GM21529 (cell line): ENCODE results near the gene MGRN1.

Source experiments
- ATAC-seq: cut with Tn5 transposase; IDR thresholded peaks from one replicate; pipeline ENCODE4 v1.9.1; 2021; ENCODE audit not compliant: unreplicated experiment

MGRN1 gene

GRCh38 chr16:4667203-4667963 is 42.8 kb downstream of the MGRN1 start:
- no peak for ATAC-seq

GRCh38 chr16:4668313-4668960 is 43.8 kb downstream of the MGRN1 start:
- no peak for ATAC-seq

- no peak for ATAC-seq
Observed at GRCh38 chr16:4673387-4674046, 48.9 kb downstream of the MGRN1 start.

GRCh38 chr16:4674926-4675530 is 50.4 kb downstream of the MGRN1 start:
- ATAC-seq, result no peak

GRCh38 chr16:4675864-4676786 is 51.5 kb downstream of the MGRN1 start:
- ATAC-seq, result no peak

GRCh38 chr16:4676831-4677230 is 52.2 kb downstream of the MGRN1 start:
- ATAC-seq, result no peak

- ATAC-seq, result no peak
Observed at GRCh38 chr16:4677390-4677789, 52.8 kb downstream of the MGRN1 start.

- no peak for ATAC-seq
Observed at GRCh38 chr16:4677994-4678393, 53.4 kb downstream of the MGRN1 start.

GRCh38 chr16:4678596-4678995 is 54.0 kb downstream of the MGRN1 start:
- ATAC-seq, result no peak

- no peak for ATAC-seq
Observed at GRCh38 chr16:4679156-4679849, 54.7 kb downstream of the MGRN1 start.

GRCh38 chr16:4679850-4680636 is 55.4 kb downstream of the MGRN1 start:
- ATAC-seq, result no peak

- ATAC-seq, result no peak
Observed at GRCh38 chr16:4680673-4681470, 56.2 kb downstream of the MGRN1 start.

- no peak for ATAC-seq
Observed at GRCh38 chr16:4681471-4682083, 57.0 kb downstream of the MGRN1 start.

GRCh38 chr16:4682084-4682591 is 57.5 kb downstream of the MGRN1 start:
- no peak for ATAC-seq

- ATAC-seq, result no peak
Observed at GRCh38 chr16:4682616-4683254, 58.1 kb downstream of the MGRN1 start.

- no peak for ATAC-seq
Observed at GRCh38 chr16:4683255-4684057, 58.8 kb downstream of the MGRN1 start.
